Loucy (cell line): ENCODE data around the gene ISM1.

Experiments
- CTCF ChIP-seq: fragments of 200-600 bp; sonication (generic); conservative IDR thresholded peaks from 2 replicates; pipeline ENCODE4 v1.5.1; 2014; ENCODE audit warnings: mild to moderate bottlenecking, antibody characterized with exemption, low read length
- EZH2phosphoT487 ChIP-seq: fragments of 200-600 bp; IDR thresholded peaks from 2 replicates; pipeline ENCODE4 v1.6.1; 2018; ENCODE audit warnings: antibody characterized with exemption, mild to moderate bottlenecking, moderate library complexity, borderline replicate concordance

GRCh38 chr20:13285408-13285807 lies 64.3 kb downstream of the ISM1 start:
- TF ChIP-seq CTCF, result no peak
- TF ChIP-seq EZH2phosphoT487, result no peak
